IPS-18c (cell line): ENCODE measurements around the gene LRRFIP2.

ENCODE experiments used
- H3K4me3 ChIP-seq: 2 replicates; pipeline ENCODE4 v1.7.0; 2013; ENCODE audit warnings: low read depth, mild to moderate bottlenecking, low read length, moderate library complexity; ENCODE audit not compliant: insufficient read depth
- H3K9me3 ChIP-seq: one replicate; pipeline ENCODE4 v1.6.1; 2013; ENCODE audit warnings: mild to moderate bottlenecking, low read length, moderate library complexity; ENCODE audit not compliant: control insufficient read depth, insufficient read depth

The LRRFIP2 gene

GRCh38 chr3:37198996-37199395 is 24.6 kb upstream of the LRRFIP2 start:
- H3K4me3 ChIP-seq, result no peak overlapping the region

DNA sequence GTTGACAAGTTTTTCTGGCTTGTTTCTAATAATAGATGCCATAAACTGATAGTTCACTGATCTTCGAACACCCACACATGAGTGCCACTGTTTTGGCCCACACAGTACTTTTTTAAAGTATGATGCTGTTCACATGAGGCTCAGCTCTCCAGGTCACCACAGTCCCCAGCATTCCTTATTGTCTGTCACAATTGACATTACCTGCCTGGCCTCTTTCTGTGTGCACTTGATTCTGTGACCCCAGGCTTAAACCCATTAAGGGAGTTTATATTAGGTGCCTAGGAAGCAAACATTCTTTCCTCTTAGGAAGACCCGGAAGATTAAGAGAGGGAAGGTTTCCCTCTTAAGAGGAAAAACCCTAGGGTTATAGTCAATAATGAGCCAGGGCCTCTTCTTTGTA is 24.2 kb upstream of the LRRFIP2 start:
- H3K4me3 ChIP-seq, result no peak overlapping the region
- H3K9me3 ChIP-seq, result no peaks in the 10 kb centered on the region

More at GRCh38 chr3:37198996-37199395, 24.6 kb upstream of the LRRFIP2 start:
- no peaks in the 10 kb centered on the region for H3K9me3 ChIP-seq

- Histone ChIP-seq H3K4me3 (no peak overlapping the region), H3K9me3 (no peaks in the 10 kb centered on the region)
Measured at GRCh38 chr3:37197810-37198371, 23.5 kb upstream of the LRRFIP2 start.

- no peak overlapping the region for H3K4me3 ChIP-seq
- H3K9me3 ChIP-seq, result no peaks in the 10 kb centered on the region
Measured at GRCh38 chr3:37194533-37194932, 20.2 kb upstream of the LRRFIP2 start.

GRCh38 chr3:37190667-37191066 is 16.3 kb upstream of the LRRFIP2 start:
- H3K4me3 ChIP-seq, result no peak overlapping the region

GRCh38 chr3:37189109-37189508 is 14.7 kb upstream of the LRRFIP2 start:
- no peaks in the 10 kb centered on the region for H3K9me3 ChIP-seq
- no peak overlapping the region for H3K4me3 ChIP-seq

More at GRCh38 chr3:37190667-37191066, 16.3 kb upstream of the LRRFIP2 start:
- H3K9me3 ChIP-seq, result no peaks in the 10 kb centered on the region

- H3K4me3 ChIP-seq, result no peak overlapping the region
- no peaks in the 10 kb centered on the region for H3K9me3 ChIP-seq
Measured at GRCh38 chr3:37183976-37184375, 9.6 kb upstream of the LRRFIP2 start.

GRCh38 chr3:37183375-37183831 is 9.0 kb upstream of the LRRFIP2 start:
- no peak overlapping the region for H3K4me3 ChIP-seq
- no peaks in the 10 kb centered on the region for H3K9me3 ChIP-seq

DNA sequence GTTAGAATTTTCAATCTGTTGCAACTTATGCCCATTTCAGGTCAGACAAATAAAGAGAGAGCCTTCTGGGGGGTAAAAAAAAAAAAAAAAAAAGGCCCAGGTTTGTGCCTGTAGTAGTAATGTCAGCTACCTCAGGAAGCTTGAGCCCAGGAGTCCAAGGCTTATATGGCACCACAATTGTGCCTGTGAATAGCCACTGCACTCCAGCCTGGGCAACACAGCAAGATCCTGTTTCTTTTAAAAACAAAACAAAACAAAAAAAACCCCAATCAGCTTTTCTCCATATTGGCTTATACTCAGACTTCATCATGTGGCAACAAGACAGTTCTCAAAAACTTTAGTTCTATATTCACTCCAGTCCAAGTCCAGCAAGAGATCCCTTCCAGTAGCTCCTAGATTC is 8.4 kb upstream of the LRRFIP2 start:
- Histone ChIP-seq H3K9me3 (no peaks in the 10 kb centered on the region), H3K4me3 (no peak overlapping the region)

GRCh38 chr3:37181756-37182155 is 7.4 kb upstream of the LRRFIP2 start:
- H3K9me3 ChIP-seq, result no peaks in the 10 kb centered on the region
- H3K4me3 ChIP-seq, result no peak overlapping the region

GRCh38 chr3:37179144-37179967 is 5.0 kb upstream of the LRRFIP2 start:
- H3K9me3 ChIP-seq, result no peaks in the 10 kb centered on the region

GRCh38 chr3:37173806-37174205 is 576 bp downstream of the LRRFIP2 start:
- no peaks in the 10 kb centered on the region for H3K9me3 ChIP-seq
- no peak overlapping the region for H3K4me3 ChIP-seq

More at GRCh38 chr3:37179144-37179967, 5.0 kb upstream of the LRRFIP2 start:
- no peak overlapping the region for H3K4me3 ChIP-seq

DNA sequence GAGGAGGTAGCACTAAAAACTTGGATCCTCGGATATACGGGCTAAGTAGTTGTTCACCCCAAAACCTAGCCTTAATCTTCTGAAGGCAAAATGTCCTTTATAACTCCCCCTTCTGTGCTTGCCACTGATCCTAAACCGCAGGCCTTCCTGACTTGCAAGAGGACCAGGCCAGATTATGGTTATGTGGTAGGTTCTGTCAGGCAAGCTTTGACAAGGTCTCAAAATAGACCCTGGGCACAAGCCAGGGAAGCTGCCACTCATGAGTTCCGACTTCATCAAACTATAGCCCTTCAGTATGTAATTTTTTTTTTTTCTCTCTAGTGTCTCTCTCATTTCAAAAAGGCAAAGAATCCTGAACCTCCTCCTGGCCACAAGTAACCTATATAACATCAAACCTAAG is 3.2 kb downstream of the LRRFIP2 start:
- Histone ChIP-seq H3K4me3 (no peak overlapping the region), H3K9me3 (no peaks in the 10 kb centered on the region)

- H3K9me3 ChIP-seq, result no peaks in the 10 kb centered on the region
Measured at GRCh38 chr3:37170513-37170912, 3.9 kb downstream of the LRRFIP2 start.

GRCh38 chr3:37170060-37170459 is 4.3 kb downstream of the LRRFIP2 start:
- no peak overlapping the region for H3K4me3 ChIP-seq
- no peaks in the 10 kb centered on the region for H3K9me3 ChIP-seq

More at GRCh38 chr3:37170513-37170912, 3.9 kb downstream of the LRRFIP2 start:
- no peak overlapping the region for H3K4me3 ChIP-seq

- Histone ChIP-seq H3K9me3 (no peaks in the 10 kb centered on the region), H3K4me3 (no peak overlapping the region)
Measured at GRCh38 chr3:37168896-37169295, 5.5 kb downstream of the LRRFIP2 start.

GRCh38 chr3:37163262-37164015 is 10.9 kb downstream of the LRRFIP2 start:
- Histone ChIP-seq H3K9me3 (no peaks in the 10 kb centered on the region), H3K4me3 (no peak overlapping the region)
